GM23338 (cell line): ENCODE measurements around the gene EXOC6B.

Experiments
- CREB1 ChIP-seq: fragments of 250-450 bp; sonication (Bioruptor Pico); IDR thresholded peaks from 2 replicates; pipeline ENCODE4 v1.5.0; 2020; ENCODE audit warnings: low read depth, mild to moderate bottlenecking, moderate library complexity
- CTCF ChIP-seq, 2 experiments: fragments of 200-600 bp in 1 of 2; sonication (generic) in 1 of 2; conservative IDR thresholded peaks; 2 replicates each; pipeline versions ENCODE4 v1.5.1 to v1.6.1; 2016 to 2017; ENCODE audit warnings: antibody characterized with exemption in 2 of 2, low read depth in 2 of 2, mild to moderate bottlenecking in 2 of 2, moderate library complexity in 1 of 2
- EZH2 ChIP-seq: fragments of 200-600 bp; sonication (generic); IDR thresholded peaks from one replicate; pipeline ENCODE4 v1.8.0; 2017; ENCODE audit warnings: antibody characterized with exemption, mild to moderate bottlenecking, low read depth; ENCODE audit not compliant: unreplicated experiment
- EZH2phosphoT487 ChIP-seq: fragments of 200-600 bp; sonication (generic); IDR thresholded peaks from one replicate; pipeline ENCODE4 v1.8.1; 2018; ENCODE audit warnings: antibody characterized with exemption; ENCODE audit not compliant: unreplicated experiment
- JUNB ChIP-seq: IDR thresholded peaks from one replicate; pipeline ENCODE4 v1.6.1; 2016; ENCODE audit warnings: antibody characterized with exemption; ENCODE audit not compliant: unreplicated experiment
- POLR2AphosphoS5 ChIP-seq: IDR thresholded peaks from 2 replicates; pipeline ENCODE4 v1.6.1; 2016; ENCODE audit warnings: antibody characterized with exemption, low read depth
- REST ChIP-seq: IDR thresholded peaks from one replicate; pipeline ENCODE4 v1.6.1; 2018; ENCODE audit warnings: antibody characterized with exemption; ENCODE audit not compliant: unreplicated experiment
- STAT1 ChIP-seq: IDR thresholded peaks from one replicate; pipeline ENCODE4 v1.6.1; 2016; ENCODE audit warnings: antibody characterized with exemption; ENCODE audit not compliant: unreplicated experiment
- ZNF114 ChIP-seq: fragments of 250-450 bp; sonication (Bioruptor Pico); IDR thresholded peaks from 2 replicates; pipeline ENCODE4 v1.5.0; 2020; ENCODE audit warnings: mild to moderate bottlenecking, moderate library complexity
- ZNF331 ChIP-seq: fragments of 250-450 bp; sonication (Bioruptor Pico); IDR thresholded peaks from 2 replicates; pipeline ENCODE4 v1.5.0; 2020; ENCODE audit warnings: low read depth, mild to moderate bottlenecking, moderate library complexity
- ZNF462 ChIP-seq: fragments of 250-450 bp; sonication (Bioruptor Pico); IDR thresholded peaks from 2 replicates; pipeline ENCODE4 v1.5.0; 2020; ENCODE audit warnings: mild to moderate bottlenecking, moderate library complexity

- no peak for TF ChIP-seq EZH2
- TF ChIP-seq EZH2phosphoT487 = no peak
- TF ChIP-seq CTCF (conservative IDR thresholded peaks at IDR 0.05; ENCODE audit: low read depth in 2 of 2) = no peak
- TF ChIP-seq ZNF462 (CRISPR knock-in tag) = no peak
- no peak for TF ChIP-seq POLR2AphosphoS5
- TF ChIP-seq REST = no peak
- TF ChIP-seq CREB1 (CRISPR knock-in tag) = no peak
- no peak for TF ChIP-seq JUNB
- no peak for TF ChIP-seq ZNF114
- no peak for TF ChIP-seq STAT1
- TF ChIP-seq ZNF331 (CRISPR knock-in tag) = no peak
Measured at GRCh38 chr2:72300147-72300684, 525.6 kb downstream of the EXOC6B start.
